ENCODE measurements around the gene CARMIL1.

- TF ChIP-seq CTCF (IDR thresholded peaks at IDR 0.05) (no peak), POLR2A (IDR thresholded peaks at IDR 0.05) (no peak)
These were observed 80.7 kb downstream of the CARMIL1 start for GRCh38 chr6:25359891-25360290.
